Choroid plexus epithelial cell (primary cell): ENCODE results near the gene PCSK2.

Source experiments
- DNase-seq: peaks from one replicate; pipeline ENCODE4 v3.0.0-alpha.2; 2010; ENCODE audit warnings: low read depth
- H3K4me3 ChIP-seq: 2 replicates; pipeline ENCODE4 v1.5.1; 2011; ENCODE audit warnings: low read depth, mild to moderate bottlenecking, control low read depth, low read length, moderate library complexity
- TF ChIP-seq, protein P1 (sequence below): conservative IDR thresholded peaks from 2 replicates; pipeline ENCODE4 v1.5.1; 2011; ENCODE audit warnings: low read depth, mild to moderate bottlenecking, control low read depth, inconsistent platforms, low read length, moderate library complexity

Gene PCSK2

DNA sequence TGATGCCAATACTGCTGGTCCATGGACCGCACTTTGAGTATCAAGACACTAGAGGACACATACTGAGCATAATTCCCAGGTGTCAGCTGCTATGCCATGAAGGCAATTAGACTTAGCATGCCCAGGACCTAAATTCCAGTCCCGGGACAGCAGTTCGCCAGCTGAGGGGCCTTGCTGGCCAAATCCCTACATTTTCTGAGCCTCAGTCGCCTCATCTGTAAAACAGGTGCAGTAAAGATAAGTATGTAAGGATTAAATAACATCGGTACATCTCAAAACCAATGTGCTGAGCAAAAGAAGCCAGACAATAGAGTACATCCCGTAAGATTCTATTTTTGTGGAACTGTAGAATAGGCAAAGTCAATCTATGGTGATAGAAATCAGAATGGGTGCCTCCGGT, 303.3 kb downstream of the PCSK2 start:
- TF ChIP-seq, protein P1, sequence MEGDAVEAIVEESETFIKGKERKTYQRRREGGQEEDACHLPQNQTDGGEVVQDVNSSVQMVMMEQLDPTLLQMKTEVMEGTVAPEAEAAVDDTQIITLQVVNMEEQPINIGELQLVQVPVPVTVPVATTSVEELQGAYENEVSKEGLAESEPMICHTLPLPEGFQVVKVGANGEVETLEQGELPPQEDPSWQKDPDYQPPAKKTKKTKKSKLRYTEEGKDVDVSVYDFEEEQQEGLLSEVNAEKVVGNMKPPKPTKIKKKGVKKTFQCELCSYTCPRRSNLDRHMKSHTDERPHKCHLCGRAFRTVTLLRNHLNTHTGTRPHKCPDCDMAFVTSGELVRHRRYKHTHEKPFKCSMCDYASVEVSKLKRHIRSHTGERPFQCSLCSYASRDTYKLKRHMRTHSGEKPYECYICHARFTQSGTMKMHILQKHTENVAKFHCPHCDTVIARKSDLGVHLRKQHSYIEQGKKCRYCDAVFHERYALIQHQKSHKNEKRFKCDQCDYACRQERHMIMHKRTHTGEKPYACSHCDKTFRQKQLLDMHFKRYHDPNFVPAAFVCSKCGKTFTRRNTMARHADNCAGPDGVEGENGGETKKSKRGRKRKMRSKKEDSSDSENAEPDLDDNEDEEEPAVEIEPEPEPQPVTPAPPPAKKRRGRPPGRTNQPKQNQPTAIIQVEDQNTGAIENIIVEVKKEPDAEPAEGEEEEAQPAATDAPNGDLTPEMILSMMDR: no peak
- H3K4me3 ChIP-seq: no peak overlapping the region
- no peak for DNase-seq

DNA sequence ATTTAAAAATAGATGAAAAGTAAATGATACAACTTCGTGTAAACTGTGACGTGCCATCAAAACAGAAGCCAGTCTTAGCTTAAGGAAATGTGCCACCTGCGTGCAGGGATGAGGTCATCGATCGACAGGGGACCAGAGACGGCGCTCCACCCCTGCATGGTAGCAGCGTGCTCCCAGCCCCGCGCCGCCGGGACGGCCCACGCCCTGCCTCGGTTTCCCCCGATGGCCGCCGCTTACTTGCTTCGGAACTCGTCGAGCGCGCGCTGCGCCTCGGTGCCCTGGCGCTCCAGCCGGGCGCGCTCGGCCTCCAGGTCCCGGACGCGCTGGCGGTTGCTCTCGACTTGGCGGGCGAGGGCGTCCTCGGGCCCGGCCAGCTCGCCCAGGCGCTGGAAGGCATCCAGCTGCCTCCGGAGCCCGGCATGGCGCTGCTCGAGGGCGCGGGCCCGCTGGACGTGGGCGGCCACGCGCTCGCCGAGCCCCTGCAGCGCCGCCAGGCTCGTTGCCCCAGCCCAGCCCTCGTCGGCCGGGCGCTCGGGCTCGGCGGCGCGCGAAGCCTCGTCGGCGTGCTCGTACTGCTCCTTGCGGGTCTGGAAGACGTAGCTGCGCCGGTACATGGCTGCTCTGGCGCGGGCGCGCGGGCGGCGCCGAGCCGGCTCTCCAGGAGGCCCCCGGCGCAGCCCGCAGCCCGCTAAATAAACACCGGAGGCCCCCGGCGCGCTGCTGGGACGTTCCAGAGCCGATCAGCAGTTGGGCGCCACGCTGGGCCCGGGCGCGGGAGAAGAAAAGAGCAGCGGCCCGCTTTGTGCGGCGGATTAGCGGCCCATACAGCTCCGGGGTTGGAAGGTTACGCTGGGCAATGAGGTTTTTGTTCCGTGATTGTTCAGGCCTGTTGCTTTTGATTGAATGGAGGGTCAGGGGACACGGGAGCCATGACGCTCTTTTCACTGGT, 304.1 kb downstream of the PCSK2 start, which contains the start of gene BFSP1:
BFSP1 (minus strand) TSS at position 664 of the 949 bp plus-strand sequence; CDS start at position 614, 50 bp downstream.
- peak; percentile 72 for DNase-seq
- TF ChIP-seq, protein P1: no peak
- peak within 1 kb of the TSS; percentile 56 for H3K4me3 ChIP-seq

DNA sequence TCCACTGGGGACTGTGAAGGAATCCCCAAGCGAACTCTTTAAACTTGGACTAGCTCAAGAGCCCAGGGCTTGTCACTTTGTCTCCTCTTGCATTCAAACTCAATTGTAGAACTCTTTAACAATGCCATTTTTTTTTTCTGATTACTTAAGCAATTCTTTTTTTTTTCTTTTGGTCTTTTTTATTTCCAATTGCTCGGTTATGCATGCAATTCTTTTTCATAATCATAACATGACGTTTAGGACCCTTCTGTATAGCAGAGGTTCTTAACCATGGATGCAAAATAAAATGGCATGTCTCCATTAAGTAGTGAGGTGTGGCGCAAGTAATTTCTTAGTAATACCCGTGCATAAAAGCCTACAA, 304.8 kb downstream of the PCSK2 start:
- TF ChIP-seq, protein P1: no peak
- DNase-seq: no peak
- peak overlapping the region; percentile 56 for H3K4me3 ChIP-seq

- H3K4me3 ChIP-seq: no peak overlapping the region
- TF ChIP-seq, protein P1: no peak
- DNase-seq: peak; percentile 82
Measured at GRCh38 chr20:17533396-17533795, 306.6 kb downstream of the PCSK2 start.

GRCh38 chr20:17534077-17534476, 307.2 kb downstream of the PCSK2 start:
- no peak overlapping the region for H3K4me3 ChIP-seq
- no peak for DNase-seq
- TF ChIP-seq, protein P1: no peak
